ENCODE data around the gene NLRX1.
"Not testable (repeated sequence)": the region's sequence is repeated elsewhere in the genome, so short reads cannot be mapped to it uniquely, and the experiment has no call there.

NLRX1 gene

GRCh38 chr11:119181677-119182412 lies 13.3 kb downstream of the NLRX1 start:
- in situ Hi-C loops (cut with MboI; ENCODE audit: low sequenced_read_pairs): no loop called here

- in situ Hi-C loops (cut with MboI; ENCODE audit: low sequenced_read_pairs): not testable (repeated sequence)
Measured at GRCh38 chr11:119184399-119184798, 15.9 kb downstream of the NLRX1 start.

GRCh38 chr11:119185981-119186634 lies 17.6 kb downstream of the NLRX1 start:
- in situ Hi-C loops (cut with MboI; ENCODE audit: low sequenced_read_pairs): no loop called here

GRCh38 chr11:119187123-119187892 lies 18.8 kb downstream of the NLRX1 start:
- in situ Hi-C loops (cut with MboI; ENCODE audit: low sequenced_read_pairs): no loop called here

- in situ Hi-C loops (cut with MboI; ENCODE audit: low sequenced_read_pairs): no loop called here
Measured at GRCh38 chr11:119188067-119188466, 19.5 kb downstream of the NLRX1 start.

GRCh38 chr11:119188887-119189286 lies 20.4 kb downstream of the NLRX1 start:
- in situ Hi-C loops (cut with MboI; ENCODE audit: low sequenced_read_pairs): no loop called here

- in situ Hi-C loops (cut with MboI; ENCODE audit: low sequenced_read_pairs): no loop called here
Measured at GRCh38 chr11:119189393-119189792, 20.9 kb downstream of the NLRX1 start.

GRCh38 chr11:119190531-119190930 lies 22.0 kb downstream of the NLRX1 start:
- in situ Hi-C loops (cut with MboI; ENCODE audit: low sequenced_read_pairs): no loop called here

GRCh38 chr11:119191265-119191664 lies 22.7 kb downstream of the NLRX1 start:
- in situ Hi-C loops (cut with MboI; ENCODE audit: low sequenced_read_pairs): not testable (repeated sequence)

GRCh38 chr11:119192111-119192510 lies 23.6 kb downstream of the NLRX1 start:
- in situ Hi-C loops (cut with MboI; ENCODE audit: low sequenced_read_pairs): no loop called here

- in situ Hi-C loops (cut with MboI; ENCODE audit: low sequenced_read_pairs): no loop called here
Measured at GRCh38 chr11:119193001-119193400, 24.5 kb downstream of the NLRX1 start.

GRCh38 chr11:119193626-119194025 lies 25.1 kb downstream of the NLRX1 start:
- in situ Hi-C loops (cut with MboI; ENCODE audit: low sequenced_read_pairs): no loop called here

GRCh38 chr11:119194811-119195440 lies 26.4 kb downstream of the NLRX1 start:
- in situ Hi-C loops (cut with MboI; ENCODE audit: low sequenced_read_pairs): no loop called here

GRCh38 chr11:119195680-119196079 lies 27.2 kb downstream of the NLRX1 start:
- in situ Hi-C loops (cut with MboI; ENCODE audit: low sequenced_read_pairs): no loop called here

GRCh38 chr11:119196833-119197483 lies 28.4 kb downstream of the NLRX1 start:
- in situ Hi-C loops (cut with MboI; ENCODE audit: low sequenced_read_pairs): no loop called here

- in situ Hi-C loops (cut with MboI; ENCODE audit: low sequenced_read_pairs): no loop called here
Measured at GRCh38 chr11:119198925-119199324, 30.4 kb downstream of the NLRX1 start.

- in situ Hi-C loops (cut with MboI; ENCODE audit: low sequenced_read_pairs): not testable (repeated sequence)
Measured at GRCh38 chr11:119201236-119201635, 32.7 kb downstream of the NLRX1 start.

- in situ Hi-C loops (cut with MboI; ENCODE audit: low sequenced_read_pairs): no loop called here
Measured at GRCh38 chr11:119202554-119202953, 34.0 kb downstream of the NLRX1 start.

GRCh38 chr11:119204066-119204465 lies 35.5 kb downstream of the NLRX1 start:
- in situ Hi-C loops (cut with MboI; ENCODE audit: low sequenced_read_pairs): no loop called here

GRCh38 chr11:119205080-119205479 lies 36.6 kb downstream of the NLRX1 start:
- in situ Hi-C loops (cut with MboI; ENCODE audit: low sequenced_read_pairs): no loop called here

Data from HL-60/S4 treated with phorbol 12-myristate 13-acetate at 8.2 ng/mL for 4 days and 3 days (cell line).